HK-2 (cell line): ENCODE results near the gene ADSS1.

ENCODE experiments used
- DNase-seq: peaks from one replicate; pipeline ENCODE4 v3.0.0-alpha.2; 2018; ENCODE audit not compliant: unreplicated experiment

ADSS1 gene

GRCh38 chr14:104699426-104699748 lies 24.6 kb upstream of the ADSS1 start:
- no peak for DNase-seq

GRCh38 chr14:104700225-104700651 lies 23.8 kb upstream of the ADSS1 start:
- DNase-seq, result no peak

GRCh38 chr14:104700747-104701217 lies 23.2 kb upstream of the ADSS1 start:
- no peak for DNase-seq

- DNase-seq, result no peak
Measured at GRCh38 chr14:104701383-104702076, 22.5 kb upstream of the ADSS1 start.

- DNase-seq, result no peak
Measured at GRCh38 chr14:104702106-104702505, 21.9 kb upstream of the ADSS1 start.

- no peak for DNase-seq
Measured at GRCh38 chr14:104702673-104703072, 21.4 kb upstream of the ADSS1 start.

GRCh38 chr14:104703269-104703668 lies 20.8 kb upstream of the ADSS1 start:
- DNase-seq, result no peak

GRCh38 chr14:104704252-104704651 lies 19.8 kb upstream of the ADSS1 start:
- no peak for DNase-seq

- no peak for DNase-seq
Measured at GRCh38 chr14:104705340-104706047, 18.5 kb upstream of the ADSS1 start.

- no peak for DNase-seq
Measured at GRCh38 chr14:104706733-104707607, 17.1 kb upstream of the ADSS1 start.

GRCh38 chr14:104707608-104708595 lies 16.1 kb upstream of the ADSS1 start:
- no peak for DNase-seq

- DNase-seq, result peak; percentile 75
Measured at GRCh38 chr14:104708606-104709268, 15.3 kb upstream of the ADSS1 start.

GRCh38 chr14:104709387-104710039 lies 14.5 kb upstream of the ADSS1 start:
- DNase-seq, result no peak

GRCh38 chr14:104710071-104710735 lies 13.8 kb upstream of the ADSS1 start:
- no peak for DNase-seq

GRCh38 chr14:104712881-104713734 lies 10.9 kb upstream of the ADSS1 start:
- no peak for DNase-seq

GRCh38 chr14:104714066-104714465 lies 10.0 kb upstream of the ADSS1 start:
- no peak for DNase-seq

- DNase-seq, result no peak
Measured at GRCh38 chr14:104714681-104715080, 9.3 kb upstream of the ADSS1 start.

GRCh38 chr14:104715416-104715815 lies 8.6 kb upstream of the ADSS1 start:
- no peak for DNase-seq

- DNase-seq, result no peak
Measured at GRCh38 chr14:104715871-104716270, 8.2 kb upstream of the ADSS1 start.
